Measurements from ENCODE around the gene NDRG4.

GRCh38 chr16:58536278-58536677 lies 36.3 kb downstream of the NDRG4 start:
- TF ChIP-seq CTCF (conservative IDR thresholded peaks at IDR 0.05) (no peak), EZH2 (IDR thresholded peaks at IDR 0.05; ENCODE audit: low read depth) (no peak)
